Vagina (tissue), 2 donors: Measurements from ENCODE around the gene KNDC1. TPM values are rescaled to one million over a fixed set of nuclear protein-coding genes. Genes with fewer than 3 reads are reported as not detected.

Source experiments
- DNase-seq, 2 donors: peaks; one replicate each; pipeline ENCODE4 v3.0.0-alpha.2; 2017; ENCODE audit errors: extremely low spot score in 2 of 2
- H3K27ac ChIP-seq: fragments of 200-600 bp; sonication (generic); one replicate; pipeline ENCODE4 v1.5.1; 2019
- H3K27me3 ChIP-seq: fragments of 200-600 bp; sonication (generic); one replicate; pipeline ENCODE4 v1.5.1; 2019
- H3K36me3 ChIP-seq, 2 donors: fragments of 200-600 bp; sonication (generic); one replicate each; pipeline ENCODE4 v1.5.1; 2017 to 2019
- H3K4me1 ChIP-seq: fragments of 200-600 bp; sonication (generic); one replicate; pipeline ENCODE4 v1.5.1; 2019
- H3K4me3 ChIP-seq, 2 donors: fragments of 200-600 bp; sonication (generic); 1 replicate in 1 of 2; 2 replicates in 1 of 2; pipeline ENCODE4 v1.5.1; 2016 to 2019
- H3K9me3 ChIP-seq: fragments of 200-600 bp; sonication (generic); one replicate; pipeline ENCODE4 v1.5.1; 2019
- POLR2A ChIP-seq, 2 donors: fragments of 450-650 bp; IDR thresholded peaks; one replicate each; pipeline ENCODE4 v1.6.1; 2017; ENCODE audit warnings: antibody characterized with exemption in 2 of 2, mild to moderate bottlenecking in 2 of 2, moderate library complexity in 2 of 2
- POLR2AphosphoS5 ChIP-seq, 2 donors: sonication (generic); formaldehyde crosslinking; IDR thresholded peaks; one replicate each; pipeline ENCODE4 v1.9.0; 2017; ENCODE audit warnings: antibody characterized with exemption in 2 of 2, mild to moderate bottlenecking in 2 of 2, low read depth in 1 of 2; ENCODE audit not compliant: insufficient read depth in 1 of 2
- intact Hi-C: fragments of 100-400 bp; cut with DNase I; formaldehyde crosslinking; loops from one replicate; pipeline ENCODE4 v1.15.1; 2023
- total RNA-seq: library from RNA; depleted of rRNA; stranded (reverse); fragments of >200 nt; gene quantifications from one replicate; pipeline ENCODE4 v1.2.3, GENCODE V29; 2016
- TF ChIP-seq, protein P1 (sequence below), 3 experiments: fragments of 450-650 bp in 2 of 3; fragments of 200-600 bp in 1 of 3; sonication (generic) in 1 of 3; IDR thresholded peaks; one replicate each; pipeline ENCODE4 v1.5.1; 2017 to 2019; ENCODE audit warnings: antibody characterized with exemption in 3 of 3, mild to moderate bottlenecking in 2 of 3, moderate library complexity in 2 of 3

KNDC1 gene
- total RNA-seq, 1 donor from 2014 or later, result 3.4 TPM

DNA sequence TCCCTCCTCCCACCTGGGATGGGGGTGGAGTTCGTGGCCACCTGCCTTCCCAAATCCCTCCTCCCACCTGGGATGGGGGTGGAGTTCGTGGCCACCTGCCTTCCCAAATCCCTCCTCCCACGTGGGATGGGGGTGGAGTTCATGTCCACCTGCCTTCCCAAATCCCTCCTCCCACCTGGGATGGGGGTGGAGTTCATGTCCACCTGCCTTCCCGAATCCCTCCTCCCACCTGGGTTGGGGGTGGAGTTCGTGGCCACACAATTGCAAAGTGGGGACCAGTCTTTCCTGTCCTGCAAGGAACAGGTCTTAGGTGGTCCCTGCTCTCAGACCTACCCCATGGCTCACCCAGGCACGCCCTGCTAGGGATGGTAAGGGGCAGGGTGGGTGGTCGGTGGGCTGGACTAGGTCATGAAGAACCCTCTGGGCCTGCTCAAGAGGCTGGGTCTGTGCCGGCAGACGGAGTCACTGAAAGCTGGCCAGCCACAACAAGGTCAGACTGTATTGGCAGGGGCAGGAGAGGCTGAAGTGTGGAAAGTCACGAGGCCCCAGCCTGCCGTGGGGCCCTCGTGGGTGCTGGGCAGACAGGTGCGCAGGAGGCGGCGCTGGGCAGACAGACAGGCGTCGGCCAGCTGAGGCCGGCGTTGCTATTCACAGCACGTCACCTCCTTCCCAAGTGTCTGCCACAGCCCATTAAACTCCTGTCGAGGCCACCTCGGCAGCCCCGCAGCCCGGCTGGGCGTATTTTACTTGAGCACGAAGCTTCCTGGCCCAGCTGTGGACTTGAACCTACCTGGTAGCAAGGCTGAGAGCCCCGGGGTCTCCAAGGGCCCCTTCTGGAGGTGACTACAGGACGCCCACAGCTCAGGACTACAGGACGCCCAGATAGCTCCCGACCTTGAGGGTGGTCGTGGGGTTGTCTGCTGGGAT, 4.1 kb downstream of the KNDC1 start:
- intact Hi-C loops, result no loop called here
- TF ChIP-seq POLR2AphosphoS5 (IDR thresholded peaks at IDR 0.05; ENCODE audit: insufficient read depth in 1 of 2, low read depth in 1 of 2) (no peak), POLR2A (IDR thresholded peaks at IDR 0.05) (no peak)
- TF ChIP-seq, protein P1, sequence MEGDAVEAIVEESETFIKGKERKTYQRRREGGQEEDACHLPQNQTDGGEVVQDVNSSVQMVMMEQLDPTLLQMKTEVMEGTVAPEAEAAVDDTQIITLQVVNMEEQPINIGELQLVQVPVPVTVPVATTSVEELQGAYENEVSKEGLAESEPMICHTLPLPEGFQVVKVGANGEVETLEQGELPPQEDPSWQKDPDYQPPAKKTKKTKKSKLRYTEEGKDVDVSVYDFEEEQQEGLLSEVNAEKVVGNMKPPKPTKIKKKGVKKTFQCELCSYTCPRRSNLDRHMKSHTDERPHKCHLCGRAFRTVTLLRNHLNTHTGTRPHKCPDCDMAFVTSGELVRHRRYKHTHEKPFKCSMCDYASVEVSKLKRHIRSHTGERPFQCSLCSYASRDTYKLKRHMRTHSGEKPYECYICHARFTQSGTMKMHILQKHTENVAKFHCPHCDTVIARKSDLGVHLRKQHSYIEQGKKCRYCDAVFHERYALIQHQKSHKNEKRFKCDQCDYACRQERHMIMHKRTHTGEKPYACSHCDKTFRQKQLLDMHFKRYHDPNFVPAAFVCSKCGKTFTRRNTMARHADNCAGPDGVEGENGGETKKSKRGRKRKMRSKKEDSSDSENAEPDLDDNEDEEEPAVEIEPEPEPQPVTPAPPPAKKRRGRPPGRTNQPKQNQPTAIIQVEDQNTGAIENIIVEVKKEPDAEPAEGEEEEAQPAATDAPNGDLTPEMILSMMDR (IDR thresholded peaks at IDR 0.05), result no peak
- H3K4me3 ChIP-seq, result no peak overlapping the region
- H3K27me3 ChIP-seq, result no peaks in the 10 kb centered on the region
- no peak for DNase-seq
- no peaks in the 10 kb centered on the region for H3K36me3 ChIP-seq
- no peaks in the 10 kb centered on the region for H3K9me3 ChIP-seq
- H3K4me1 ChIP-seq, result peaks cover 16% of the 10 kb centered on the region
- no peak overlapping the region for H3K27ac ChIP-seq

DNA sequence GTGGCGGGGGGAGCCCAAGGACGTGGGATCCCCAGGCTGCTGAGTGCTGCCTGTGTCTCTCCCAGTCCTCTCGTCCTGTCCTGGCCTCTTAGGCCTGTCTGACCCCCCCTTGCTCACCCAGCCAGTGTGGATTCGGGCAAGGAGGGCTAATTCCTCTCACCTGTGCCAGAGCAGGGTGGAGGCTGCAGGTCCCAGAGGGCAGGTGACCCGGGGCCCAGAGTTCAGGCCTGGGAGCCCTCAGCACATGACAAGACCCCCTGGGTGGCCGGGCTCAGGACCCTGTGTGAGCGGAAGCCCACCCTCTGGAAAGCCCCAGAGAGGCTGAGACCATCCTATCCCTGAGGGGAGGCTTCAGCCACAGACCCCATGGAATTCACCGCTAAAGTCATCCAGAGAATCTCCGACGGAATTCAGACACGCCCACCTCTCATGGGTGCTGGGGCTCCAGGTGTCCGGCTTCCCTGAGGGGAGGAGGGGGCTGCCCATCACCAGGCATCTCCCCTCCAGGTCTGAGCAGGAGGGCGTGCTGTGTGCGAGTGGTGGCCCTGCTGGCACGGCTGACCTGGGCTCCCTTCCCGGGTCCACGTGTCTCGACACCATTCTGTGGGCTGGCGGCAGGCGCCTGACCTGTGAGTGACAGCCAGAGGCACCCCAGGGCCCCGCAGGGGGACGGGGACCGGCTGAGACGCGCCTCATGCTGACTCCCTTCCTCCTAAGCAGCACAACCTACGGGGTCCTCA, 5.0 kb downstream of the KNDC1 start:
- DNase-seq, result no peak
- Histone ChIP-seq H3K27me3 (no peaks in the 10 kb centered on the region), H3K4me3 (no peak overlapping the region), H3K36me3 (no peaks in the 10 kb centered on the region), H3K9me3 (no peaks in the 10 kb centered on the region), H3K4me1 (peaks cover 16% of the 10 kb centered on the region), H3K27ac (no peak overlapping the region)
- TF ChIP-seq POLR2AphosphoS5 (IDR thresholded peaks at IDR 0.05; ENCODE audit: insufficient read depth in 1 of 2, low read depth in 1 of 2) (no peak), POLR2A (IDR thresholded peaks at IDR 0.05) (no peak)
- TF ChIP-seq, protein P1 (IDR thresholded peaks at IDR 0.05), result no peak
- intact Hi-C loops, result no loop called here

DNA sequence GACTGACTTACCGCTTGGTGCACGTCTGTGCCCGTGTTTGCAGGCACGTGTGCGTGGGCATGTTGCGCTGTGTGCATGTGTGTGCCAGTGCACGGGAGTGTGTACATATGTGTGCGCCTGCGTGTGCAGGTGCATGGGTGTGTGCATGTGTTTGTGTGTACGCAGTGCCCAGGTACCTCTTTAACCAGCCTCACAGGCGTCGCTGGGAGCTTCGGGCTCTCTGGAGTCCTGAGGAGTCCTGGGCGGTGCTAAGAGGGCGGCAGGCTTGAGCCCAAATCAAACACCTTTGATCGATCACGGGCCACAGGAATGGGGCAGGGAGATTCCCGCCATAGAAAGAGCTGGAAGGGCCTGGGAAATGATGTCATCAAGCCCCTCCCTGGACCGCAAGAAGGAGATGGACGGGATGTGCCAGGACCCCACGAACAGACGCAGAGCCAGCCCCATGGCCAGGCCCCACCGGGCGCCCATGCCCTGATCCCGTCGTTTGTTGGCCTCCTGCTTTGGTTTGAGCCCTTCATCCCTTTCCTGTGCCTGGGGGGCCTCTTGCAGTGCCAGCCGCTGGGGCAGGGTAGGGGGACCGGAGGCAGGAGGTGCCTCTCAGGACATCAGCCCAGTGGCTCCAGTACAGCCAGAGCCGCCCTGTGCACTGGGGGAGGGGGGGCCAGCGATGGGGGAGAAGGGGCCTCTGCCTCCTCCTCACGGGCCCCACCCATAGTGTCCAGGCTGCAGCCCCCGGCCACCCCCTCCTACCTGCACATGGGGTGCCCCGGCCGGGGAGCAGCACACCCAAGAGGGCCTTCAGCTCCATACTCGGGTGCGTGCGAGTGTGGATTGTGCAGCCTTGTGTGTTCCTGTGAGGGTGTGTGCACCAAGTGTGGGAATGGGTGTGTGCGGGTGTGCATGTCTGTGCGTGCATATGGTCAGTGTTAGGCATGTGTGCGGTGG, 5.8 kb downstream of the KNDC1 start:
- DNase-seq, result no peak
- no peak for TF ChIP-seq POLR2AphosphoS5 (IDR thresholded peaks at IDR 0.05; ENCODE audit: insufficient read depth in 1 of 2, low read depth in 1 of 2)
- TF ChIP-seq, protein P1 (IDR thresholded peaks at IDR 0.05), result no peak
- TF ChIP-seq POLR2A (IDR thresholded peaks at IDR 0.05), result no peak
- H3K9me3 ChIP-seq, result no peaks in the 10 kb centered on the region
- intact Hi-C loops, result no loop called here
- no peak overlapping the region for H3K4me3 ChIP-seq
- H3K36me3 ChIP-seq, result no peaks in the 10 kb centered on the region
- no peaks in the 10 kb centered on the region for H3K27me3 ChIP-seq
- peaks cover 11% of the 10 kb centered on the region for H3K4me1 ChIP-seq
- H3K27ac ChIP-seq, result no peak overlapping the region

DNA sequence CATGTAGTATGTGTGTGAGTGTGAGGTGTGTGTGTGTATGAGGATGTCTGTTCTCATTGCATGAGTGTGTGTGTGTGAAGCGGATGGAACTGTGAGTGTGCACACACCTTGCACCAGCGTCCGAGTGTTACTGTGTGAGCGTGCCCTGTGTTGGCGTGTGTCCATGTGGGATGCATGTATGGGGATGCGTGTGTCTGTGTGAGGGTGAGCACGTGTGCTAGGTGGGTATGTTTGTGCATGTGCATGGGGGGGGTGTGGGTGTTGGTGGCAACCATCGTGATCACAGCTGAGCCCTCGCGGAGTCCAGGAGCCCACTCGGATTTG, 6.4 kb downstream of the KNDC1 start:
- H3K9me3 ChIP-seq, result no peaks in the 10 kb centered on the region
- DNase-seq, result no peak
- no peak overlapping the region for H3K27ac ChIP-seq
- intact Hi-C loops, result no loop called here
- no peak overlapping the region for H3K4me3 ChIP-seq
- no peak for TF ChIP-seq POLR2A (IDR thresholded peaks at IDR 0.05)
- no peak for TF ChIP-seq POLR2AphosphoS5 (IDR thresholded peaks at IDR 0.05; ENCODE audit: insufficient read depth in 1 of 2, low read depth in 1 of 2)
- TF ChIP-seq, protein P1 (IDR thresholded peaks at IDR 0.05), result no peak
- no peaks in the 10 kb centered on the region for H3K27me3 ChIP-seq
- H3K4me1 ChIP-seq, result peaks cover 4% of the 10 kb centered on the region
- H3K36me3 ChIP-seq, result no peaks in the 10 kb centered on the region
